Endometrial microvascular endothelial cells (primary cell): ENCODE results near the gene MRPL27. TPM values are rescaled to one million over a fixed set of nuclear protein-coding genes. Genes with fewer than 3 reads are reported as not detected.

Experiments used
- in situ Hi-C: cut with HindIII; loops from 2 replicates; pipeline ENCODE4 v1.10.0; 2017; ENCODE audit warnings: low sequenced_read_pairs, low pct_unique_long_range_greater_than_20kb; ENCODE audit errors: inconsistent ontology term
- total RNA-seq: library from RNA; depleted of rRNA; stranded (reverse); fragments of >200 nt; gene quantifications from one replicate; pipeline ENCODE4 v1.2.3, GENCODE V29; 2015; ENCODE audit errors: inconsistent ontology term

The MRPL27 gene
- total RNA-seq, 1 donor from 2014 or later: 132 TPM

- in situ Hi-C loops: no loop called here
Measured at GRCh38 chr17:50389534-50389933, 16.6 kb upstream of the MRPL27 start.

- in situ Hi-C loops: no loop called here
Measured at GRCh38 chr17:50388728-50389127, 15.7 kb upstream of the MRPL27 start.

GRCh38 chr17:50386510-50386909 is 13.5 kb upstream of the MRPL27 start:
- in situ Hi-C loops: no loop called here

GRCh38 chr17:50382931-50383330 is 9.9 kb upstream of the MRPL27 start:
- in situ Hi-C loops: no loop called here

DNA sequence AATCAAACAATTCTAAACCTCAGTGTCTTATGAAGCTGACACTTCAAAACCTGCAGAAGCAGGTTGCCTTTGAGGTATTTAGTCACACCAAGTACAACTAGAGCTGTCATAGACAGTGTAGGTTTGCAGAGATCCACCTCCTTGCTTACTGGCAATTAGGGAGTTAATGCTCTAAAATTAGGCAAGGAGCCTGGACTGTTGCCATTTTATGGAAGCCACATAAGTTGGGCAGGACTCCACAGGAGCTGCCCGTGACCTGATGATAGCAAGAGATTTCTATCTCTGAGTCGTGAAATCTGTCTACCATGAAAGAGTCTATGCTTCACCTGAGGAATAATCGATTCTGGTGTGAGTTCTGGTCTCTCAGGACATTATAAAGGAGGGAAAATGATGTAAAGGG is 8.9 kb upstream of the MRPL27 start:
- in situ Hi-C loops: no loop called here

GRCh38 chr17:50381260-50381815 is 8.4 kb upstream of the MRPL27 start:
- in situ Hi-C loops: no loop called here

- in situ Hi-C loops: no loop called here
Measured at GRCh38 chr17:50380369-50381259, 7.6 kb upstream of the MRPL27 start.

DNA sequence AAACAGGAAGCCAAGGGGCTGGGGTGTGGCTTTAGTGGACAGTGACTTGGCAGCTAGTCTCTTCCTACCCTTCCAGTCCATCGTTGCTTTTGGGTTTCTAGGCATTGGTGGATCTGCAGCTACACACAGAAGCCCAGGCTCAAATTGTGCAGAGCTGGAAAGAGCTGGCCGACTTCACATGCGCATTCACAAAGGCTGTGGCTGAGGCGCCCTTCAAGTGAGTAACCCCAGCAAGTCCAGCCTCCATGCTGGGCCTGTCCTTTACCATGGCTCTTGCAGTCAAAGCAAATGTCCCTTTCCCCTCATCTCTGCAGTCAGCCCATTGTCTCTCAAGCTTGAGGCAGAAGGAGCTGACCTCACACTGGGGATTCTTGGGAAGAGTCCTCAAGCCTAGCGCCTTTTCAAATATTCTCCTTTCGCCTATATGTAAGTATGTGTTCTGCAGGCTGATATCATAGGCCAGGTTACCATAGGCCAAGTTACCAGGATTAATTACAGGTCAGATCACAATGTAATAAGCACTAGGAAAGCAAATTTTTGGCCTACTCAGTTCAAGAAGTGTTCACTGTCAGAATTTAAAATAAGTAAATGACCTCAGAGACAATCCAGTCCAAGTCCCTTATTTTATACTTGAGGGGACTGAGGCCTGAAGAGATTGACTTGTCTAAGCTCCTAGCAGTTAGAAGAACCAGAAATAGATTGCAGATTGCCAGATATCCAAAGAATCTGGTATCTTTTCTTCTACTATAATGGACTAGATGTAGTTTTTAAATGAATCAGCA is 6.6 kb upstream of the MRPL27 start:
- in situ Hi-C loops: no loop called here

DNA sequence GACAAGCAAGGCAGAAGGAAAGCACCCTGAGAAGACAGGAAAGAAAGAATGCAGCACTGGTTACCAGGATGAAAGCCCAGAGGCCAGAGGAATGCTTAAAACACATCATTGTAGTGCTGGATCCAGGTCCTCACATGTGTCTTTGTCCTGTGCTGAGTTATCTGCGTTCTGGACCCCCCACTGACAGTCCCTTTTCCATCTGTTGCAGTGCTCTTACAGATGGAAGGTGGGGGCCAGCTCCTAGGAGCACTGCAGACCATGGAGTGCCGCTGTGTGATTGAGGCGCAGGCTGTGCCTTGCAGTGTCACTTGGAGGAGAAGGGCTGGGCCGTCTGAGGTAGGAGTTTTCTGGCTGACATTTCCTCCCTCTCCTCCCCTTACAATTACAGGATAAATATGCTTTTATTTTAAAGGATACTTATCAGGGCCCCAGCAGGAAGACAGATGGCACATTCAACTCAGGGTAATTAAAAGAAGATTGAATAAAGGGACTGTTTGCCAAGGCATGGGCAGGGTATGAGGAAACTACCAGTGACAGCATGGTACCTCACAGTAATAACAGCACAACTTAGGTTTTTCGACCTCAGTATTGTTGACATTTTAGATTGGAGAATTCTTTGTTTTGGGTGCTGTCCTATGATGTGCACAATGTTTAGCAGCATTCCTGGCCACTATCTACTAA is 3.0 kb upstream of the MRPL27 start:
- in situ Hi-C loops: no loop called here

- in situ Hi-C loops: no loop called here
Measured at GRCh38 chr17:50373705-50374104, 721 bp upstream of the MRPL27 start.

DNA sequence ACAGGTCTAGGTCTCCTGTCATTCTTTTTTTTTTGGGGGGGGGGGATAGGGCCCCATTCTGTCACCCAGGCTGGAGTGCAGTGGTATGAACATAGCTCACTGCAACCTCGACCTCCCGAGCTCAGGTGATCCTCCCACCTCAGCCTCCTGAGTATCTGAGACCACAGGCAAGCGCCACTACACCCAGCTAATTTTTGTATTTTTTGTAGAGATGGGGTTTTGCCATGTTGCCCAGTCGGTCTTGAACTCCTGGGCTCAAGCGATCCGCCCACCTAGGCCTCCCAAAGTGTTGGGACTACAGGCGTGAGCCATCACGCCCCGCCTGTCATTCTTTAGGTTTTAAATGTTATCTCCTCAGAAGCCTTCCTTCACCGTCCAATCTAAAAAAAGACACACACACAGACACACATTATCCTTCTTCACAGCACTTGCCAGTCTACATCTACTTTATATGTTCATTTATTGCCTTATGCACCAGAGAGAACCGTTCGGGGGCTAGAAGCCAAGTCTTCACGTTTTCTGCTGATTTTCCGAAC is 694 bp downstream of the MRPL27 start:
- in situ Hi-C loops: no loop called here

- in situ Hi-C loops: no loop called here
Measured at GRCh38 chr17:50371526-50371925, 1.5 kb downstream of the MRPL27 start.

GRCh38 chr17:50370052-50370451 is 2.9 kb downstream of the MRPL27 start:
- in situ Hi-C loops: no loop called here

GRCh38 chr17:50367401-50367800 is 5.6 kb downstream of the MRPL27 start:
- in situ Hi-C loops: no loop called here

- in situ Hi-C loops: no loop called here
Measured at GRCh38 chr17:50365649-50366393, 7.2 kb downstream of the MRPL27 start.

DNA sequence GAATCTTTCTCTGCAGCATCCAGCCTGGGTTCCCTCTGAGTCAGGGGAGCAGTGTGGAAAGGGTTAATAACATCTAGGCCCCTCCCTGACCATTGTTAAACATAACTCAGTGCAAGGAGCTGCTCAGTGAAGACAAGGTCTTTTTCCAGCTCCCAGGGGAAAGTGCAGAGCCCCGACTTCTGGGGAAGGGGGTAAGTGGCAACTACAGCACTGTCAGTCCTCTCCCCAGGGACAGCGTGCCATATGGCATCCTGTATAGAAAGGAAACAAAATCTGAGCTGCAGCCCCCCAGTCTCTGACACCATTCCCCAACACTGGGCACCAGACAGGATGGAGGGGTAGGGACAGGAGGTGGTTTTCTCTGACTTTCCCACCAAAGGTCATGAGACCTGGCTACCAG is 7.8 kb downstream of the MRPL27 start:
- in situ Hi-C loops: no loop called here

DNA sequence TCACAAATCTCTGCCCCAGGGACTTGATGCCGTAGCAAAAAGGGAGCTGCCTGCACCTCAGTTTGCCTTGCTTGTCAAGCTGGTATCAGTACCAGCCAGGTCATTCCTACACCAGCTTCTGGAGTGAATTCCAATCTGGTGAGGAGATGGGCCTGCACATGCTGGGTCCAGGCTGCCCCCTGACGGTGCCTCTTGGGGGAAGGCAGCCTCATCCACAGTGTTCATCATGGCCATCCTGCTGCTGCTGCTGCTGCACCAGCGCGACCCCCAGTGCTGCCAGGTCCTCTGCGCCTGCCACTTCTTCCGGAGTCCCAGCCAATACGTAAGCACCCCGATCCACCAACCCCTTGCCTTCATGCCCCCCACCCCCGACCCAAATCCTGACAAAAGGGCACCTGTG is 8.3 kb downstream of the MRPL27 start:
- in situ Hi-C loops: no loop called here

DNA sequence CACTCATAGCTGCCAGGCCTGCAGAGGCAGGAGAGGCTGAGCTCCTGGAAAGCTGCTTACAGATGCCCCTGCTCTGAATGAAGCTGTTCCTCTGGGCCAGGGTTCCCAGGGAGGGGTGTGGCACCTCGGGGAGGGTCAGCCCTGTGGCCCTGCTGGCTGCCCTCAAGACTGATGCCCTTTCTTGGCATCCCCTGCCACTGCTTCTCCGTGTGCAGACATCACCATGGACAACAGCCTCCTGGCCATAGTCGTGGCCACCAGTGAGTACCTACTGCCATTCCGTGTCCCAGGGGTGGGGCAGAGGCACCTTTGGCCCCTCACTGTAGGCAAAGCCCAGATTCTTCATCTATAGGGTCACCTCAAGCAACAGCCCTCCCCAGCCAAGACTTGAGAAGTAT is 8.9 kb downstream of the MRPL27 start:
- in situ Hi-C loops: no loop called here
